DOHH2 (cell line): ENCODE data around the gene FGF21.

Source experiments
- H3F3A ChIP-seq: fragments of 200-600 bp; sonication (generic), shearing (Covaris generic); 2 replicates; pipeline ENCODE4 v1.6.0; 2016; ENCODE audit warnings: antibody characterized with exemption, mild to moderate bottlenecking; ENCODE audit not compliant: control insufficient read depth, insufficient read depth
- H3K27ac ChIP-seq: fragments of 200-600 bp; sonication (generic); 2 replicates; pipeline ENCODE4 v1.5.1; 2014; ENCODE audit warnings: low read depth, mild to moderate bottlenecking, low read length, moderate library complexity
- H3K27me3 ChIP-seq: fragments of 200-600 bp; sonication (generic); 2 replicates; pipeline ENCODE4 v1.6.1; 2014; ENCODE audit warnings: mild to moderate bottlenecking, low read length, mixed read lengths; ENCODE audit not compliant: control insufficient read depth
- H3K36me3 ChIP-seq: fragments of 200-600 bp; sonication (generic); 2 replicates; pipeline ENCODE4 v1.6.1; 2014; ENCODE audit warnings: mild to moderate bottlenecking, low read length, moderate library complexity, mixed read lengths; ENCODE audit not compliant: control insufficient read depth
- H3K4me1 ChIP-seq: fragments of 200-600 bp; sonication (generic); 2 replicates; pipeline ENCODE4 v1.6.1; 2014; ENCODE audit warnings: mild to moderate bottlenecking, low read length, mixed read lengths; ENCODE audit not compliant: control insufficient read depth
- H3K4me2 ChIP-seq: fragments of 200-600 bp; sonication (generic); 2 replicates; pipeline ENCODE4 v1.6.0; 2014; ENCODE audit warnings: mild to moderate bottlenecking, low read length, moderate library complexity
- H3K4me3 ChIP-seq: fragments of 200-600 bp; sonication (generic); 2 replicates; pipeline ENCODE4 v1.5.1; 2014; ENCODE audit warnings: mild to moderate bottlenecking, low read length, mixed read lengths
- H3K79me2 ChIP-seq: fragments of 200-600 bp; sonication (generic); 2 replicates; pipeline ENCODE4 v1.6.1; 2014; ENCODE audit warnings: mild to moderate bottlenecking, low read length, mixed read lengths; ENCODE audit not compliant: control insufficient read depth
- H3K9me2 ChIP-seq: fragments of 200-600 bp; sonication (generic); replicated peaks from 2 replicates; pipeline ENCODE4 v1.6.1; 2014; ENCODE audit warnings: mild to moderate bottlenecking, low read length, mixed read lengths; ENCODE audit not compliant: control insufficient read depth
- H3K9me3 ChIP-seq: fragments of 200-600 bp; sonication (generic); 2 replicates; pipeline ENCODE4 v1.6.1; 2014; ENCODE audit warnings: antibody characterized with exemption, low read length, mixed read lengths; ENCODE audit not compliant: control insufficient read depth, insufficient read depth
- H4K20me1 ChIP-seq: fragments of 200-600 bp; sonication (generic); 2 replicates; pipeline ENCODE4 v1.6.0; 2014; ENCODE audit warnings: low read depth, mild to moderate bottlenecking, antibody characterized with exemption, low read length, moderate library complexity; ENCODE audit not compliant: control insufficient read depth, insufficient read depth
- EZH2phosphoT487 ChIP-seq: fragments of 200-600 bp; sonication (generic); IDR thresholded peaks from 2 replicates; pipeline ENCODE4 v1.6.1; 2017; ENCODE audit warnings: borderline replicate concordance, mild to moderate bottlenecking, antibody characterized with exemption, low read length, moderate library complexity, mixed read lengths
- TF ChIP-seq, protein P1 (sequence below): fragments of 200-600 bp; sonication (generic); IDR thresholded peaks from one replicate; pipeline ENCODE4 v1.5.1; 2014; ENCODE audit warnings: antibody characterized with exemption, mild to moderate bottlenecking, low read depth, low read length; ENCODE audit not compliant: poor library complexity, severe bottlenecking

FGF21 gene

DNA sequence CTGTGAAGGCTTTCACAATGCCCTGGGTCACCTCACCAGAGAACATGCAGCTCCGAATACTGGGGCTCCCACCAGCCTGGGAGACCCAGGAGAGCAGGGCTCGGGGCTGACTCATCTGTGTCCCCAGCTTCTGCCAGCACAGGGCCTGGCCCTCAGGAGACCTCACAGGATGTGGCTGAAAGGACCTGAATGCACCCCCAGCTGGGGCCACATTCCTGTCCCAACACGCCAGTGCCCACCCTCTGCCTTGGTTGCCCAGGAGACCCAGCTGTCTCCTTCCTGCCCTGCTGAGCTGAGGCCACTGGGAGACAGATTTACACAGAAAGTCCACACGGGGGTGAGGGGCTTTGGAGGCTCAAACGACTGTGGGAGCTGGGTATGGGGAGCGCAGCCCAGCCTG, 43.6 kb downstream of the FGF21 start:
- Histone ChIP-seq H3K36me3 (no peaks in the 10 kb centered on the region), H3K9me2 (no peaks in the 10 kb centered on the region), H3K4me2 (no peak overlapping the region), H3K4me1 (peaks cover 13% of the 10 kb centered on the region), H3K9me3 (no peaks in the 10 kb centered on the region), H3F3A (no peaks in the 10 kb centered on the region), H3K27me3 (no peaks in the 10 kb centered on the region), H3K79me2 (no peaks in the 10 kb centered on the region), H3K4me3 (no peak overlapping the region), H3K27ac (no peak overlapping the region), H4K20me1 (no peaks in the 10 kb centered on the region)
- TF ChIP-seq EZH2phosphoT487, result no peak
- TF ChIP-seq, protein P1, sequence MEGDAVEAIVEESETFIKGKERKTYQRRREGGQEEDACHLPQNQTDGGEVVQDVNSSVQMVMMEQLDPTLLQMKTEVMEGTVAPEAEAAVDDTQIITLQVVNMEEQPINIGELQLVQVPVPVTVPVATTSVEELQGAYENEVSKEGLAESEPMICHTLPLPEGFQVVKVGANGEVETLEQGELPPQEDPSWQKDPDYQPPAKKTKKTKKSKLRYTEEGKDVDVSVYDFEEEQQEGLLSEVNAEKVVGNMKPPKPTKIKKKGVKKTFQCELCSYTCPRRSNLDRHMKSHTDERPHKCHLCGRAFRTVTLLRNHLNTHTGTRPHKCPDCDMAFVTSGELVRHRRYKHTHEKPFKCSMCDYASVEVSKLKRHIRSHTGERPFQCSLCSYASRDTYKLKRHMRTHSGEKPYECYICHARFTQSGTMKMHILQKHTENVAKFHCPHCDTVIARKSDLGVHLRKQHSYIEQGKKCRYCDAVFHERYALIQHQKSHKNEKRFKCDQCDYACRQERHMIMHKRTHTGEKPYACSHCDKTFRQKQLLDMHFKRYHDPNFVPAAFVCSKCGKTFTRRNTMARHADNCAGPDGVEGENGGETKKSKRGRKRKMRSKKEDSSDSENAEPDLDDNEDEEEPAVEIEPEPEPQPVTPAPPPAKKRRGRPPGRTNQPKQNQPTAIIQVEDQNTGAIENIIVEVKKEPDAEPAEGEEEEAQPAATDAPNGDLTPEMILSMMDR, result no peak

DNA sequence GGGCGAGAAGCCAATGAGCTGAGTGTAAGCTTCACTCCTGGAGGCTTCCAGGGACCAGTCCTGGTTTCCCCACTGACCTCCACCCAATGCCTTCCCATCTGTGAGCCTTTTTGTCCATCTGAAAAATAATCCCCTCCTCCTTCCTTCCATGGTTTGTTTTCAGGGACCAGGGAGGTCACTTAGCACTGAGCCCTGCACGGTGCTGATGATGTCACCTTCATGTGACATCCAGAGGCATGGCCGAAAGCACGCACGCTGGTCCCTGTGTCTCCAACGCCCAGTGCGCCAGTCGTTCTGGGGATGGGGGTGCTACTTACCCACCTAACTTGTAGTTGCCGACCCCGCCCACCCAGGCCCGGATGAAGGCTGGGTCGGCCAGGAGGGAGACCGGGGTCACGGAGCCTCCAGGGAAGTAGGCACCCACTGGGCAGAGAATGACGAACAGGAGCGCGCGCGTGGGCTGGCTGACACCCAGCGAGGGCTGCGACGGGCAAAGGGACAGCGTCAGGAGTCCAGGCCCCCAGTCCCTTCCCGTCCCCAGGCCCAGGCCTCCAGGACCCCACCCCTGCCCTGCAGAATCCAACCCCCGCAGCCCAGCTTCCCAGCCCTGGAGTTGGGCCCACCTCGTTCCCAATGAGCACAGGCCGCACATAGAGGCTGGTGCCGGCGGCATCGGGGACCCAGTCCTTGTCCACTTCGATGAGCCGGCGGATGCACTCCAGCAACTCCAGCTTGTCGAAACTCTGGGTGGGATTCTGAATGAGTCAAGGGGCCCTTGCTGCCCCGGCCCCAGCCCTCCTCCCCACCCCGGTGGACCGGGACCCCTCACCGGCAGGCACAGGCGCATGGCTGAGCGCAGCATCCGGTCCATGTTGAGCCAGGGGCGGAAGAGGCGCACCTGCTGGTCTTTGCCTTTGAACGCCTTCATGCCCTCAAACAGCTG, 44.3 kb downstream of the FGF21 start:
- Histone ChIP-seq H3K9me2 (no peaks in the 10 kb centered on the region), H3K9me3 (no peaks in the 10 kb centered on the region), H3K4me1 (peaks cover 12% of the 10 kb centered on the region), H3K4me3 (no peak overlapping the region), H3K79me2 (no peaks in the 10 kb centered on the region), H3K4me2 (no peak overlapping the region), H4K20me1 (no peaks in the 10 kb centered on the region), H3K27me3 (no peaks in the 10 kb centered on the region), H3K27ac (no peak overlapping the region), H3K36me3 (no peaks in the 10 kb centered on the region), H3F3A (no peaks in the 10 kb centered on the region)
- TF ChIP-seq, protein P1, result no peak
- TF ChIP-seq EZH2phosphoT487, result no peak

DNA sequence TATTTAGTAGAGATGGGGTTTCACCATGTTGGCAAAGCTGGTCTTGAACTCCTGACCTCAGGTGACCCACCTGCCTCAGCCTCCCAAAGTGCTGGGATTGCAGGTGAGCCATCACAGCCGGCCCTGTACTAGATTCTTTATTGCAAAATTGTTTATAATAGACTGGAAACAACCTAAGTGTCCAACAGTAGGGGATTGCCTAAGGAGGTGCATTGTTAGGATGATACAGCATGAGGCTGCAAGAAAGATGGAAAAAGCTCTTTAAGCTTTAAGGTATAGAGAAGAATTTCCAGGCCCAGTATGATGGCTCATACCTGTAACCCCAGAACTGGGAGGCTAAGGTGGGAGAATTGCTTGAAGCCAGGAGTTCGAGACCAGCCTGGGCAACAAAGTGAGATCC, 47.3 kb downstream of the FGF21 start:
- Histone ChIP-seq H3K4me3 (no peak overlapping the region), H3K27me3 (no peaks in the 10 kb centered on the region), H3K27ac (no peak overlapping the region), H3K79me2 (peaks cover 2% of the 10 kb centered on the region; the same call in 1 of the 2 replicates), H3K9me3 (no peaks in the 10 kb centered on the region), H3K36me3 (peaks cover 8% of the 10 kb centered on the region), H3K9me2 (no peaks in the 10 kb centered on the region), H3K4me1 (peaks cover 7% of the 10 kb centered on the region), H3F3A (no peaks in the 10 kb centered on the region), H4K20me1 (no peaks in the 10 kb centered on the region), H3K4me2 (no peak overlapping the region)
- TF ChIP-seq, protein P1, result no peak
- no peak for TF ChIP-seq EZH2phosphoT487
